ENCODE results near the gene YAP1. TPM values are rescaled to one million over a fixed set of nuclear protein-coding genes. Genes with fewer than 3 reads are reported as not detected.

YAP1 gene
- polyA plus RNA-seq (ENCODE audit: insufficient read length in 4 of 4): 100 to 1,000 TPM; 171 to 199 (median 186) TPM

- DNase-seq (ENCODE audit: low read depth in 4 of 4, low spot score in 2 of 4): peak; percentile 87 to 93 (median 91)
Measured at GRCh38 chr11:102109896-102110760, at the start of gene YAP1. YAP1 (plus strand) TSS chr11:102110447; CDS start chr11:102110849, 402 bp downstream.

GRCh38 chr11:102061276-102061675 is 49.0 kb upstream of the YAP1 start:
- no peak for DNase-seq (ENCODE audit: low read depth in 4 of 4, low spot score in 2 of 4)

- no peak for DNase-seq (ENCODE audit: low read depth in 4 of 4, low spot score in 2 of 4)
Measured at GRCh38 chr11:102062106-102062505, 48.1 kb upstream of the YAP1 start.

- no peak for DNase-seq (ENCODE audit: low read depth in 4 of 4, low spot score in 2 of 4)
Measured at GRCh38 chr11:102064316-102064715, 45.9 kb upstream of the YAP1 start.

GRCh38 chr11:102070766-102071165 is 39.5 kb upstream of the YAP1 start:
- no peak for DNase-seq (ENCODE audit: low read depth in 4 of 4, low spot score in 2 of 4)

DNA sequence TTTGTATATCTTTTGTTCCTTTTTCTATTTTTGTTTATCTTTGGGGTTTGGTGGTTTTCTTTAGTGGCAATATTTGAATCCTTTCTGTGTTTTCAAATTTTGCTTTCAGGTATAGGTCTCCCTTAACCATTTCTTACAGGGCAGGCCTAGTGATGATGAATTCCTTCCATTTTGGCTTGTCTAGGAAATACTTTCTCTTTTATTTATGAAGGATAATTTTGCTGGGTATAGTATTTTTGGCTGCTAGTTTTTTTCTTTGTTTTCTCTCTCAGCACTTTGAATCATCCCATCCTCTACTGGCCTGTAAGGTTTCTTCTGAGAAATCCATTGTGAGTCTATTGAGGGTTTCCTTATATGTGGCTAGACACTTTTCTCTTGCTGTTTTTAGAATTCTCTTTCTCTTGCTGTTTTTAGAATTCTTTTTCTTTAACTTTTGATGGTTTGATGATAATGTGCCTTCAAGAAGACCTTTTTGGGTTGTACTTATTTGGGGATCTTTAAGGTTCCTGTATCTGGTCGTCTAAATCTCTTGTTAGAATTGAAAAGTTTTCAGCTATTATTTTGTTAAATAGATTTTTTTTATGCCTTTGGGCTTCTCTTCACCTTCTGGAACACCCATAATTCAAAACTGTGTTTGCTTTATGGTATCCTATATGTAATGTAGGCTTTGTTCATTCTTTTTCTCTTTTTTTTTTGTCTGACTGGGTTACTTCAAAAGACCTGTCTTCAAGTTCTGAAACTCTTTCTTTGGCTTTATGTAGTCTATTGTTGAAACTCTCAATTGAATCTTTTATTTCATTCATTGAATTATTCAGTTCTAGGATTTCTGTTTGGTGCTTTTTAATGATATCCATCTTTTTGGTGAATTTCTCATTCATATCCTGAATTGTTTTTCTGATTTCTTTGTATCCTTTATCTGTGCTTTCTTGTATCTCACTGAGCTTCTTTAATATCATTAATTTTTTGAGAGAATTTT is 38.5 kb upstream of the YAP1 start:
- no peak for DNase-seq (ENCODE audit: low read depth in 4 of 4, low spot score in 2 of 4)

GRCh38 chr11:102073253-102073652 is 37.0 kb upstream of the YAP1 start:
- DNase-seq (ENCODE audit: low read depth in 4 of 4, low spot score in 2 of 4): no peak

DNA sequence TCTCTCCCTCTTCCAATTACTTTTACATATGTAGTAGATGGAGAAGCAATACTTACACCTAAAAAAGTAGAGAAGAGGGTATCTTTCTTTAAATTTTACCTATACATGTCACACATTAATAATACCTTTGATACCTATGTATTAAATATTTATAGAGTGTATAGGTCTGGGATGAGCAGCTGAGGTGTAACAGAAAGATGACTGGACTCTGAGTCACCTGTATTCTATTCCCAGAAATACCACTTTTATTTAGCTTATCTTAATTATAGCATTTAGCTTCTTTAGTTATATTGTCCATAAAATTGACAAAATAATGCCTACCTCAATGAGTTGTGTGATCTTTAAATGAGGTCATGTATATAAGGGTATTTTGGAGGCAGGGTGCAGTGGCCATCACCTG is 30.6 kb upstream of the YAP1 start:
- no peak for DNase-seq (ENCODE audit: low read depth in 4 of 4, low spot score in 2 of 4)

DNA sequence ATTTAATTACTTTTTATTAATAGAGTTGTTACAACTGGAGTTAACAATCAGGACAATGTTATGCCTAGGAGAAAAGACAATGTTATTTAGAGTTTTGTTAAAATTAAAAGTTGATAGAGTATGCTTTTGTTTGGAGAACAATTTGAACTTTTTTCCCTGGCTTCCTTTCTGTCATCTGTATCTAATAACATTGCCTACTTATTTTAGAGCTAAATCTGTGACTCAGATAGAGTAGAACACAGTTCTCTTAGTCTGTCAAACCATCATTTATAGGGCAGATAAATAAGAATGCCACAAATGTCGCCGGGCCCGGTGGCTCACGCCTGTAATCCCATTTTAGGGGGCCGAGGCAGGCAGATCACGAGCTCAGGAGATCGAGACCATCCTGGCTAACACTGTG is 28.9 kb upstream of the YAP1 start:
- DNase-seq (ENCODE audit: low read depth in 4 of 4, low spot score in 2 of 4): no peak

- no peak for DNase-seq (ENCODE audit: low read depth in 4 of 4, low spot score in 2 of 4)
Measured at GRCh38 chr11:102085864-102086551, 24.2 kb upstream of the YAP1 start.

DNA sequence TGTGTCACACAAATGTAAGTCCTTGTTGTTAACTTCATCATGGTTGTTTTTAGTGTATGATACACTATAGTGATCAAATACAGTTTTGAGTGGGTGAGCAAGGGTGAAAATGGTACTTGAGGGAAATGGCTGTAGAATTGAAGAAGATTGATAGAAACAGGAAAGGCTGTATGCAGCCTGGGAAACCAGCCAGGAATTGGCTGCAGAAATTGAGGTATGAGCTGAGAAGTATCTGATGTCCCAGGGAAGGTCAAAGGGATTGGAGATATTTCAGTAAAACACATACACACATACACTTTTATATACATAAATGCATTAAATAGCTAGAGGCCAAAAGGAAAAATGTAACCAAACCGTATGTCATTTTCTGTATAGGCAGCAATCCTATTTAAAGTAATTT is 13.1 kb upstream of the YAP1 start:
- DNase-seq (ENCODE audit: low read depth in 4 of 4, low spot score in 2 of 4): no peak

DNA sequence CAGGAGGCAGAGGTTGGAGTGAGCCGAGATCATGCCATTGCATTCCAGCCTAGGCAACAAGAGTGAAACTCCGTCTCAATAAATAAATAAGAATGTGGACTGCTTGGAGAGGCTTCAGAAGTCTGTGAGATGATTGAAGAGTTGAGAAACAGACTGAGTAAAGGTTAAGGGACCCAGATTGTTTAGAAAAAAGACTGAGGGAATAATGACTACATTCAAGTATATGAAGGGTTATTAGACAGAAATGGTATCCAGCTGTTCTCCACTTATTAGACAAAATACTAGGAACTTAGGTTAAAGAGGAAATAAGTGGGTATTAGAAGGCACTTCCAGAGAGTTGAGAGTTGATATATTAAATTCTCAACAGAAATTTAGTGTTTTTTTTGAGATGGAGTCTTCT is 10.5 kb upstream of the YAP1 start:
- no peak for DNase-seq (ENCODE audit: low read depth in 4 of 4, low spot score in 2 of 4)

DNA sequence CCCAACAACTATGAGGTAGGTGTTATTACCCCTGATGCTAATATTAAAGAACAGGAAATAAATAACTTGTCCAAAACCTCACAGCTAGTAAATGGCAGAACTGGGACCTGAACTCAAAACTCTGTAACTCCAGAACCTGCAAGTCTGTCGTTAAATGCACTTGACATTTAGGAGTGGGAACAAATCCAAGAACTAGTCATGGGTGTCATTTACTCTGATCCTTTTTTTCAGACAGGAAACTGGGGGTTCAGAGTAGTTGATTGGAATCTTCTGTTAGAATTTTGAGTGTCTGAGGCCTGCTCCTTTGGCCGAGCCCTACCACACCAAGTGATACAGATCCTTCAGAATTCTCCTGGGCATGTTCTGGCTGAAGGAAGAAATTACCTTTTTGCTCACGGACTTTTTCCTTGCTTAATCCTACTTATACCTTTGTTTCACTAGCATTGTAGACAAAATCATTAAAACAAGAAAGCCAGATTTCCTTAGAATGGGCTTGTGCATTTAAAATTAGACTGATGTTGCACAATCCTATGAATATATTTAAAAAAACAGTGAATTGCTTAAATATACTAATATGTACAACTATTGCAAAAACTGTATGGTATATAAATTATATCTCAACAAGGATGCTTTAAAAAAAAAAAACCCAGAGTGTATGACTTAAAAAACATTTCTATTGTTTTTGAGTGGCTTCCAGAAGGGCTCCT is 1.4 kb upstream of the YAP1 start:
- no peak for DNase-seq (ENCODE audit: low read depth in 4 of 4, low spot score in 2 of 4)

- no peak for DNase-seq (ENCODE audit: low read depth in 4 of 4, low spot score in 2 of 4)
Measured at GRCh38 chr11:102110761-102111010, 439 bp downstream of the YAP1 start.

- peak; percentile 67 to 88 (median 85) for DNase-seq (ENCODE audit: low read depth in 4 of 4, low spot score in 2 of 4)
Measured at GRCh38 chr11:102111011-102111786, 952 bp downstream of the YAP1 start.

DNA sequence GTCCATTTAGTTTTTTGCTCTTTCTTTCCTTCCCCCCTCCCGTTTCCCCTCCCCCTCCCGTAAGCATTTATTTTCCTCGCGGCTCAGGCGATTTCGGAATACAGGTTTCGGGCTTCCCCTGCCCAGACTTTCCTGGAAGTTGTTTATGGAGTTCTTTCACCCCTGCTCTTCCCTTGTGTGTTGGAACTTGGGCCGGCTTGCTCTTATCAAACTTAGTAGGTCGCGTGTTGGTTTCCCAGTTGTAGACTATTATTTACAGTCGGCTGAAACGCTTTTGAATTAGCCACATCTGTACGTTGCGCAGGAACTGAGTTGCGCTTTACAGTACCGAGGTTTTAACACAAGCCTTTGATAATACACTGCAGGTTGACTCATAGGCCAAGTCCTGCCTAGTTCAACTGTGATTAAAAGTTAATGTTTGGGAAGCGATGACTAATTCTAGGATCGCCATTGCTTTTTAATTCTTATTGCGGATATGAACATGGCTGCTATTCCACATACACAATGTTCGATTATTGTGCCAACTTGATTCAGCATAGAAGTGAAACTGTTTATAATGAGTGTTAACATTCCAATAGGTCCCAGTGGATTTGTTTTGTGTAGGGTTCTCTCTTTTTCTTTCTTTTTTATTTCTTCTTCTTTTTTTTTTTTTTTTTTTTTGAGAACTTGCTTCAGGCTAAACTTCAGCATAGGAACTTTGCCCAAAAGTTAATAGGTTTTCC is 1.7 kb downstream of the YAP1 start:
- peak in 2 of 4 donors; percentile 69 to 85 for DNase-seq (ENCODE audit: low read depth in 4 of 4, low spot score in 2 of 4)

GRCh38 chr11:102112509-102112821 is 2.2 kb downstream of the YAP1 start:
- no peak for DNase-seq (ENCODE audit: low read depth in 4 of 4, low spot score in 2 of 4)

DNA sequence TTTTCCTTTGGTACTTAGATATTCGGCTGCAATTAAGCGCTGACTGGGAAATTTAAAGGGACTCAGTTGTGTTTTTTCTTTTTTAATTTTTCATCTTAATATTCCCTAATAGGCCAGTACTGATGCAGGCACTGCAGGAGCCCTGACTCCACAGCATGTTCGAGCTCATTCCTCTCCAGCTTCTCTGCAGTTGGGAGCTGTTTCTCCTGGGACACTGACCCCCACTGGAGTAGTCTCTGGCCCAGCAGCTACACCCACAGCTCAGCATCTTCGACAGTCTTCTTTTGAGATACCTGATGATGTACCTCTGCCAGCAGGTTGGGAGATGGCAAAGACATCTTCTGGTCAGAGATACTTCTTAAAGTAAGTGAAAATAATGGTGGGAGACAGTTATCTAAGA is 3.8 kb downstream of the YAP1 start:
- DNase-seq (ENCODE audit: low read depth in 4 of 4, low spot score in 2 of 4): no peak

- DNase-seq (ENCODE audit: low read depth in 4 of 4, low spot score in 2 of 4): no peak
Measured at GRCh38 chr11:102115557-102115956, 5.3 kb downstream of the YAP1 start.

Data from left renal cortex interstitium (tissue), 4 donors.